Adrenal gland (tissue), 5 donors: ENCODE measurements around the gene CHST6.

Source experiments
- POLR2A ChIP-seq, 2 donors: fragments of 450-650 bp; IDR thresholded peaks; one replicate each; pipeline ENCODE4 v1.6.1; 2017; ENCODE audit warnings: antibody characterized with exemption in 2 of 2, mild to moderate bottlenecking in 2 of 2, moderate library complexity in 1 of 2
- TF ChIP-seq, protein P1 (sequence below), 6 experiments: fragments of 450-650 bp in 4 of 6; fragments of 200-600 bp in 2 of 6; sonication (generic) in 1 of 6; IDR thresholded peaks; 1 replicate in 5 of 6; 2 replicates in 1 of 6; pipeline versions ENCODE4 v1.5.1 to v1.8.0; 2016 to 2021; ENCODE audit warnings: antibody characterized with exemption in 6 of 6, mild to moderate bottlenecking in 2 of 6, moderate library complexity in 1 of 6
- donor health status: DM: no; HTN: no; CAD: no.

DNA sequence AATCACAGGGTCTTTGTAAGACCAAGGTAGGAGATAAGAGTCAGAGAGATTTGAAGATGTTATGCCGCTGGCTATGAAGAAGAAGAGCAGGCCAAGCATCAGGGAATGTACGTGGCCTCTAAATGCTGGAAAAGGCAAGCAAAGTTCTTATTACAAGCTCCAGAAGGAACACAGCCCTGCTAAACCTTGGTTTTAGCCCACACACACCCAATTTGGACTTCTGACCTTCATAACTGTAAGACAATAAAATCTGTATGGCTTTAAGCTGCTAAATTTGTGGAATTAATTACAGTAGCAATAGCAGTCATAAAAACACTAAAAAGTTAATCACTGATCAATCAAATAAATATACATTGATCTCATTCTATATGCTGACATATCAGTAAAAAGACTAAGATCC is 36.8 kb downstream of the CHST6 start:
- TF ChIP-seq, protein P1, sequence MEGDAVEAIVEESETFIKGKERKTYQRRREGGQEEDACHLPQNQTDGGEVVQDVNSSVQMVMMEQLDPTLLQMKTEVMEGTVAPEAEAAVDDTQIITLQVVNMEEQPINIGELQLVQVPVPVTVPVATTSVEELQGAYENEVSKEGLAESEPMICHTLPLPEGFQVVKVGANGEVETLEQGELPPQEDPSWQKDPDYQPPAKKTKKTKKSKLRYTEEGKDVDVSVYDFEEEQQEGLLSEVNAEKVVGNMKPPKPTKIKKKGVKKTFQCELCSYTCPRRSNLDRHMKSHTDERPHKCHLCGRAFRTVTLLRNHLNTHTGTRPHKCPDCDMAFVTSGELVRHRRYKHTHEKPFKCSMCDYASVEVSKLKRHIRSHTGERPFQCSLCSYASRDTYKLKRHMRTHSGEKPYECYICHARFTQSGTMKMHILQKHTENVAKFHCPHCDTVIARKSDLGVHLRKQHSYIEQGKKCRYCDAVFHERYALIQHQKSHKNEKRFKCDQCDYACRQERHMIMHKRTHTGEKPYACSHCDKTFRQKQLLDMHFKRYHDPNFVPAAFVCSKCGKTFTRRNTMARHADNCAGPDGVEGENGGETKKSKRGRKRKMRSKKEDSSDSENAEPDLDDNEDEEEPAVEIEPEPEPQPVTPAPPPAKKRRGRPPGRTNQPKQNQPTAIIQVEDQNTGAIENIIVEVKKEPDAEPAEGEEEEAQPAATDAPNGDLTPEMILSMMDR (IDR thresholded peaks at IDR 0.05): no peak
- TF ChIP-seq POLR2A (IDR thresholded peaks at IDR 0.05): no peak
